K562 (cell line): ENCODE results near the gene UBE2O. TPM values are rescaled to one million over a fixed set of nuclear protein-coding genes. Genes with fewer than 3 reads are reported as not detected.

Experiments used
- HCFC1 ChIP-seq: IDR thresholded peaks from 2 replicates; pipeline ENCODE4 v1.6.1; 2012; ENCODE audit warnings: low read depth, low read length, improper control_type of control experiment
- HNRNPLL ChIP-seq: fragments of 200-400 bp; formaldehyde crosslinking; IDR thresholded peaks from 2 replicates; pipeline ENCODE4 v1.6.1; 2017; ENCODE audit warnings: low read length, low read depth, mild to moderate bottlenecking; ENCODE audit not compliant: poor library complexity, severe bottlenecking
- MGA ChIP-seq: fragments of 450-650 bp; IDR thresholded peaks from 2 replicates; pipeline ENCODE4 v1.6.1; 2016; ENCODE audit warnings: mild to moderate bottlenecking, moderate library complexity
- SMAD1 ChIP-seq: fragments of 150-350 bp; IDR thresholded peaks from 2 replicates; pipeline ENCODE4 v1.6.1; 2014; ENCODE audit warnings: low read length, low read depth; ENCODE audit not compliant: partially characterized antibody
- UBTF ChIP-seq, 2 experiments: IDR thresholded peaks; 2 replicates each; pipeline ENCODE4 v1.6.1; 2012; ENCODE audit warnings: improper control_type of control experiment in 2 of 2, low read depth in 2 of 2, low read length in 2 of 2, borderline replicate concordance in 1 of 2
- VEZF1 ChIP-seq: fragments of 200-800 bp; sonication (Bioruptor generic); IDR thresholded peaks from 2 replicates; pipeline ENCODE4 v1.6.1; 2017; ENCODE audit warnings: missing genetic modification characterization, missing compliant biosample characterization
- ZNF395 ChIP-seq: fragments of 200-800 bp; sonication (Bioruptor generic); IDR thresholded peaks from 2 replicates; pipeline ENCODE4 v1.6.1; 2017; ENCODE audit warnings: missing genetic modification characterization, missing compliant biosample characterization
- ZNF586 ChIP-seq: fragments of 450-650 bp; formaldehyde crosslinking; conservative IDR thresholded peaks from 2 replicates; pipeline ENCODE4 v1.4.0; 2020; ENCODE audit warnings: mild to moderate bottlenecking, moderate library complexity
- polyA plus RNA-seq, 8 experiments: library from polyadenylated mRNA; depleted of rRNA in 4 of 8; stranded (reverse) in 5 of 8; unstranded in 3 of 8; fragments of >200 nt; fragmentation: Nextera tagmentation in 2 of 8; fragmentation: Illumina TruSeq in 1 of 8; extraction: Ambion mirVana in 2 of 8; extraction: Trizol in 1 of 8; gene quantifications; 2 replicates each; pipeline versions ENCODE4 v1.2.1 to v1.2.3, GENCODE V29; 2011 to 2014; ENCODE audit warnings: inconsistent platforms in 1 of 8, missing spikeins in 1 of 8
- total RNA-seq, 7 experiments: library from RNA; depleted of rRNA in 6 of 7; stranded (reverse); fragments of >200 nt in 6 of 7; fragmentation: Illumina TruSeq in 2 of 7; extraction: Trizol in 2 of 7; gene quantifications; 2 replicates each; pipeline versions ENCODE4 v1.2.1 to v1.2.3, GENCODE V29; 2011 to 2021; ENCODE audit warnings: low replicate concordance in 1 of 7

UBE2O gene
- total and polyA plus RNA-seq, 9 of the 15 experiments (the other 6 are each of a cell fraction or from before 2014, with no cell fraction given): 1.6 to 39.7 (median 13.3) TPM

- peak; percentile 48 for TF ChIP-seq MGA
- peak; percentile 69 for TF ChIP-seq VEZF1
- TF ChIP-seq ZNF586 (CRISPR knock-in tag): no peak
- TF ChIP-seq HCFC1: peak; percentile 87
- peak; percentile 76 for TF ChIP-seq ZNF395 (CRISPR knock-in tag)
- peak; percentile 22 for TF ChIP-seq HNRNPLL
- TF ChIP-seq SMAD1: peak; percentile 29
- peak; percentile 64 to 66; a peak in 1 of 4 replicates for TF ChIP-seq UBTF (IDR thresholded peaks at IDR 0.05; ENCODE audit: borderline replicate concordance in 1 of 2, low read depth in 2 of 2, low read length in 2 of 2)
These were observed 99.2 kb downstream of the UBE2O start, which contains the start of gene PRPSAP1 (continued) for GRCh38 chr17:76353599-76354316.
